DLD1 (cell line): ENCODE data around the gene GTSE1.

ENCODE experiments used
- in situ Hi-C: cut with HindIII; loops from 2 replicates; pipeline ENCODE4 v1.10.0; 2017; ENCODE audit warnings: low sequenced_read_pairs

GTSE1 gene

DNA sequence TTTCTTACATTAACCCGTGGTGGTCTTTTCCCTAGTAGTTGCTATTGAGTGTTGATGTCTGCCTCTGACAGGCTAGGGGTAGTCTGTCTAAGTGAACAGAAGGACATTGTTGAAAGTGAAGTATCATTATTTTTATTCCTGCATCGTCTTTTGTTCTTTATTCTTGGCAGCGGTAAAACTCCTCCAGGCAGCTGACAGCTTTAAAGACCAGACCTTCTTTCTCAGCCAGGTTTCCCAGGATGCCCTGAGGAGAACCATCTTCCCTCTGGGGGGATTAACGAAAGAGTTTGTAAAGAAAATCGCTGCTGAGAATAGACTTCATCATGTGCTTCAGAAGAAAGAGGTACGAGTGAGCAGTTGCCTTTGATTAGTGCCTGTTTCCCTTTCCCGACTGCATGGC lies 53.5 kb downstream of the GTSE1 start:
- in situ Hi-C loops = no loop called here

DNA sequence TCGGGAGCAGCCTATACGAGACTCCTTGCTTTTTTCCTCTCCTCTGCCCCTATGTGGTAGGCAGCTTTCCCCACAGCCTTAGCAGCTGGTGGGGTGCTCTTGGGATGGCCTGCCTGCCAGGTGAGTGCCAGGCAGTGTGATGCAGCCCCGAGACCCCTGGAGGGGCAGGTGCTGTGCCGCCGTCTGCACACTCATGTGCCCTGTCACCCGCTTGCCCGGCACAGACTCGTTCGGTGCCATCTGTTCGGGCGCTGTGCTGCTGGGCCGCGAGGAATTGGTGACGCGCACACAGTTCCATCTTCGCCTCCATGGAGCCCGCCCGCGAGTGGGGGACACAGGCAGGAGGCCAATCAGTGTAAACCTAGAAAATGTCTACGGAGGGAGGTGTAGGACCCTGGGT lies 54.0 kb downstream of the GTSE1 start:
- in situ Hi-C loops = no loop called here

DNA sequence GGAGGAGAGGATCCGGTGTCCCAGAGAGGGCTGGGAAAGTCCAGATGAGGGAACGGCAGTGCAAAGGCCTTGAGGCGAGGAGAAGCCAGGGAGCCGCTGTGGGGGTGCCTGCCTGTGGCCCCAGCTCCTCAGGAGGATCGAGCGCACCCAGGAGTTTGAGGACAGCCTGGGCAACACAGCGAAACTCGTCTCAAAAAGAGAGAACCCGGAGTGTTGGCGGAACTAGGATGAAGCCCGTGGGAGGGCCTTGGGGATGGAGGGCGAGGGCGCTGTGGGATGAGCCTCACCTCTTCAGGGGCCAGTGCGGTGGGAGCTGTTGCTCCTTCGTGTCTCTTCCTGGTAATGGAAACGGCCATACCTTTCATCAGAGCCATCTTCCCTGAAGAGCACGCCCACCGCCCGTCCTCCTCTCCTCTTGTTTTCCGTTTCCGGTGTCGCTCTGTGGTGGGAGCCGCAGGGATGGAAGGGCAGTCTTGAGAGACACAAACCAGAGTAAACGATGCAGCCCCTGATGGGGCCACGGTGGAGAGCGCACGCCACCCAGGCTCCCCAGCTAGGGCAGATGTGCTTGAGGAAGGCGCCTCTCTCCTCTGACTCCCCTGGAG lies 54.6 kb downstream of the GTSE1 start:
- in situ Hi-C loops = no loop called here

DNA sequence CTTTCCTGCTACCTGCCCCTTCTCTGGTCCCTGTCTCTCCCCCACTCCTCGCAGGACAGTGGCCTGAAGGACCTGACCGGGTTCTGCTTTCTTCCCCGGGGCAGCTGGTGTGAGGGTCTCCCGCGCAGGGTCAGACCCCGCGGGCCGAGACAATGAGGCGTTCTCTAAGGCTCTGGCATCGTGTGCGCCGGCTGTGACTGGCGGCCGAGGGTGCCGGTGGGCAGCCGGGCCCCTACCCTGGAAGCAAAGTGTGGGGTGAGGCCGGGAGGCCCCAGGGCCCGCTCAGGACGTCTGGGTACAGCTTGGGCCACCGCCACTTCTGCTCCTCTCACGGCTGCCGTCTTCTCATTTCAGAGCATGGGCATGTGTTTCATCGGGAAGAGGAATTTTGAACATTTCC lies 55.1 kb downstream of the GTSE1 start:
- in situ Hi-C loops = no loop called here

GRCh38 chr22:46352276-46352675 lies 55.6 kb downstream of the GTSE1 start:
- in situ Hi-C loops = no loop called here

DNA sequence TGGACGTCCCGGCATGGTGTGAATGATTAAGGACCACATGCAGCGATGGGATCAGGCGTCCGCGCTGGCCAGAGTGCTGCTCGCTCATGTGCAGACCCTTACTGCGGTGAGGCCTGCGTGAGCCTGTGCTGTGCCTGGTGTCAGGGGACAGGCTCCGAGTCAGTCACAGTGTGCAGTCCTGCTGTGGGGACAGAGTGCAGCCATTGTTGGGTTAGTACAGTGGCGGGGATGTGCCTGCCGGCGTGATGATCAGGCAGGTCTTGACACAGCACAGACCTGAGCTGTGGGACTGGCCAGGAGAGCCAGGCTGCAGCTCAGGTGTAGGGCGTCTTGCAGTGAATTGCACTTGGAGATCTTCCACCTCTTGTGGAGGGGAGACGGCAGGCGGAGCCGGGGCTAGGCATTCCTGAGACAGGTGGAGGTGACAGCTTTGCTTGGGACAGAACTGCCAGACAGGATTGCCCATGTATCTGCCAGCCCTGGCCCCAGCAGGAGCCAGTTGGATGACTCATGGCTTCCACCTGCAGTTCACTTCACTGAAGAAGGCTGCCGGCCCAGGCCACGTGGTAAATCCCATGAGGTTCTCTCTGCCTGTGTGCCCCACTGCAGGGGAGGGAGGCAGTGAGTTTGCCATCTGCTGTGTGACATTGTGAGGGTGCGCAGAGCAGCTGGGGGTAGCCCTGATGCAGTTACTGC lies 56.2 kb downstream of the GTSE1 start:
- in situ Hi-C loops = no loop called here

DNA sequence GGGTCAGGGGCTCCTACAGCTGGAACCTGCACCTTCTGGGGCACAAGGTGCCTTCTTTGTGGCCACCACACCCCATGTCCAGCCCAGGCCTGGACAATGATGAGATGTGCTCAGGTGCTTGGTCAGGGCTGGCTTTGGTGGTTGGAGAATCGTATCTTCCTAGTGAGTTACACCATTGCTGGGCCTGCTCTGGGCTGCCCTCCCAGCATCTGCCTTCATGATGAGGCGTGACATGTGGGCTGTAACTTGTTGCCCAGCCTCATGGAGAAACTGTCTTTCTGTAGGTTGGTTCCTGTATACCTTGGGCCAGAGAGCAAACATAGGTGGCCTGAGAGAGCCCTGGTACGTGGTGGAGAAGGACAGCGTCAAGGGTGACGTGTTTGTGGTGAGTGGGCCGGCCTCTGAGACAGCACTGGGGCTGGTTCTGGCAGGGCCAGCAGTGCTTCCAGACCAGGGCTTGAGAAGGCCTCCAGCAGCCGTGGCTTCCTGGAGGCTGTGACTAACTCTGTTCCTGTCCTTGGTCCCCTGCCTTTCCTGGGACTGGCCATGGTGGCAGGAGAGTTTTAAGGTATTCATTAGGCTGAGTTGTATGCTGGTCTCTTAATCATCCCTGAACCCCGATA lies 56.9 kb downstream of the GTSE1 start:
- in situ Hi-C loops = no loop called here

DNA sequence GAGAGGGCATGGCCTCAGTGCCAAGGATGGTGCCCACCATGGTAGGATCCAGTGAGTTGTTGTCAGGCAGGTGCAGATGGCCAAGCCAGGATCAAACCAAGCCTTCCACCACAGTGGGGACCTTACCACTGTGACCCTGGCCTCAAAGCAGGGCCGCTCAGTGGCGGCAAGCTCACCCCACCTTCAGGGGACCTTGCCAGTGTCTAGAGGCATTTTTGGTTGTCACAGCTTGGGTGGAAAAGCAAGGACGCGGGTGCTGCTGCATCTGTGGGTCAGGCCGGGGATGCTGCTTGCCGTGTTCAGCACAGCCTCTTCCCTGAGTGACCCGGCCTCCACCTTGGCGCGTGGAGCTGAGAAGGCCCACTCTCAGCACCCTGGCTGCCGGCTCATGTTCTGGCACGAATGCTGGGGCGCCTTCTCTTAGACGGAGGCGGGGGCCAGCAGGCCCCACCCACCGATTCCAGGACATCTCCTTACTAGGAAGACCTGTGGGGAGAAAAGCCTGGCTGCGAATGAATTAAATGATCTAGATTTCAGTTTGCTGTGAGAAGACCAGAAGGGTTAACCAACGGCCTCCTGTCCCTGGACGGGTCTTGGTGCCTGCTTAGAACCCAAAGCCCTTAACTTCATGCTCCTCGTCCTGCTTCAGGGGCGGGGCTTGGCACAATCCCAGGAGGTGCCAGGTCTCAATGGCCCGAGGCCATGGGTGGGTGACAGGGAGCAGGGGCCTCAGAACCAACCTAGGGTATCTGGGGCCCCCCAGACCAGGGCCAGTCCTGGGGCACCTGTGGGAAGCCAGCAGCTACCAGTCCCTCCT lies 57.7 kb downstream of the GTSE1 start:
- in situ Hi-C loops = no loop called here

DNA sequence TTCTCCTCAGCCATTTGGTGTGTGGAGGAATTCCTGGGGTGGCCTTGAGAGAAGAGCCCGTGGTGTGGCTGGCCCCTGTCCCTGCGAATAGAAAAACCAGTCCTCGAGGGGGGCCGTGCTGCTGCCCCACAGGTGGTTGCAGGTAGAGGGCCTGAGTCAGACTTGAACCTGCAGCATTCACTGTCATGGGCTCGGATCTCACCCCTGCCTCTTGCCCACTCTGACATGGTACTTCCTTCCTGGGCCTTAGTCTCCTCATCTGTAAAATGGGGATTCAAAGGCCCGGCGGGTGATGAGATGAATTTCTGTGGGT lies 58.3 kb downstream of the GTSE1 start:
- in situ Hi-C loops = no loop called here

DNA sequence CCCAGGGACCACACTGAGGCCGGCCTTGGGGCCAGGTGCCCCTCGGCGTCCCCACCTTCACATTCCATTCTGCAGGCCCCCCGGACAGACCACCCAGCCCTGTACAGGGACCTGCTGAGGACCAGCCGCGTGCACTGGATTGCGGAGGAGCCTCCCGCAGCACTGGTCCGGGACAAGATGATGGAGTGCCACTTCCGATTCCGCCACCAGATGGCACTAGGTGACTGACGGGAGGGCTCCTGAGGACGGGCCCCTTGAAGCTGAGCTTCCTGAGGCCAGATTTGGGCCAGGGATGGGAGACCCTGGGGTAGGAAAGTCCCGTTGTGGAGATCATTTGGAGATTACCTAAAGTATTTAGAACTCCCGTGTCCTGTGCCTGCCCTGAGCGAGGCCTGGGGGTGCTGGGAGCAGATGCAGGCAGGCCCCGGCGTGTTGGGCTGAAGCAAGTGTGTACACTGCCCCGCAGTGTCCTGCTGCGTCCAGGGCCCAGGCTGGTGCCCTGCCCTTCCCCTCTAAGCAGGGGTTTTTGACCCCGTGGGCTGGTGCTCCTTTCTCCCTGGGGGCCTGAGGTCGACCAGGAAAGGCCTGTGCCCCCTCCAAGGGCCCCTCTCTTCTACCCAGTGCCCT lies 58.8 kb downstream of the GTSE1 start:
- in situ Hi-C loops = no loop called here

GRCh38 chr22:46355996-46356471 lies 59.4 kb downstream of the GTSE1 start:
- in situ Hi-C loops = no loop called here

- in situ Hi-C loops = no loop called here
These were observed 60.1 kb downstream of the GTSE1 start for GRCh38 chr22:46356496-46357480.

DNA sequence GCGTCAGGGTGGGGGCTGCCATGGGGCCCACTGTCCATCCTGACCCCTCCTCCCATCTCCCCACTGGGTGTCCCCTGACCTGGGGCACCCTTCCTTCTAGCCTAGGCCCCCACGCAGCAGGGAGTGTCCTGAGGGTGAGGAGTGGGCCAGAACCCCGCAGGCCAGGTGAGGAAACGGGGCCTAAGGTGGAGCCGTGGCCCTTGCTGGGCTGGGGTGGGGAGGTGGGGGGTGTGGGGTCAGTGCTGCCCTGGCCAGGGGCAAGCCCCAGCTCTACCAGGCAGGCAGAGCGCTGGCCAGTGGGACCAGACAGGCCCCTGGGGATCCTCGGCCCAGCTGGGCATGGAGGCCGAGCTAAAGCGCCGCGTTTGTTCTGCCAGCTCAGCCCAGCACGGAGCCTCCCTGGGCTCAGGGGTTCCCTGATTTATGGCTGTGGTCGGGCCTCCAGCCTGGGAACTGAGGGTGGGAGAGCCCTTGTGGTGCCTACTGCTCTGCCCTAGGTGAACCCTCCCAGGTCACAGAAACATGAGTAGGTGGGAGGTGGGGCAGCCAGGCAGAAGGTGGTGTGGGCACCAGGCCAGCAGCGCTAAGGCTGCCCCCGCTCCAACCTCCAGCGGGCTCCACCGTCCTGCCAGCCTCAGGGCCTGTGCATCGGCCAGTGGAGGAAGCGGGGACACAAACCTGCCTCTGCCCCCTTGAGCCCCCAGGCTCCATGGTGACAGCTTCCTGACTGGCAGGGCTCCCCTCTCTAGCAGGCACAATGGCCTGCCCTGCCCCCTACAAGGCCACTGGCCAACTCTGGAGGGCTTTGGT lies 61.2 kb downstream of the GTSE1 start:
- in situ Hi-C loops = no loop called here

GRCh38 chr22:46358766-46359165 lies 62.1 kb downstream of the GTSE1 start:
- in situ Hi-C loops = no loop called here

- in situ Hi-C loops = no loop called here
These were observed 62.7 kb downstream of the GTSE1 start for GRCh38 chr22:46359362-46359761.

- in situ Hi-C loops = no loop called here
These were observed 63.4 kb downstream of the GTSE1 start for GRCh38 chr22:46360097-46360496.

GRCh38 chr22:46360891-46361290 lies 64.2 kb downstream of the GTSE1 start:
- in situ Hi-C loops = no loop called here

GRCh38 chr22:46361826-46362202 lies 65.1 kb downstream of the GTSE1 start:
- in situ Hi-C loops = no loop called here
